HepG2 (cell line): ENCODE data around the gene HYPK. TPM values are rescaled to one million over a fixed set of nuclear protein-coding genes. Genes with fewer than 3 reads are reported as not detected.

Source experiments
- HIC2 ChIP-seq: sonication (generic); formaldehyde crosslinking; IDR thresholded peaks from 2 replicates; pipeline ENCODE4 v1.9.0; 2022; ENCODE audit warnings: low read depth, missing genetic modification reagents
- MZF1 ChIP-seq: sonication (generic); formaldehyde crosslinking; IDR thresholded peaks from 2 replicates; pipeline ENCODE4 v1.8.1; 2023; ENCODE audit warnings: mild to moderate bottlenecking, missing genetic modification reagents, borderline replicate concordance
- RERE ChIP-seq: IDR thresholded peaks from 2 replicates; pipeline ENCODE4 v1.6.1; 2016; ENCODE audit warnings: low read depth, missing genetic modification reagents, missing compliant biosample characterization
- ZNF292 ChIP-seq: sonication (generic); formaldehyde crosslinking; IDR thresholded peaks from 2 replicates; pipeline ENCODE4 v1.8.1; 2022; ENCODE audit warnings: mild to moderate bottlenecking, low read depth, missing genetic modification reagents, borderline replicate concordance
- ZNF407 ChIP-seq: sonication (generic); formaldehyde crosslinking; IDR thresholded peaks from one replicate; pipeline ENCODE4 v1.5.1; 2020; ENCODE audit warnings: mild to moderate bottlenecking, missing genetic modification reagents; ENCODE audit errors: not compliant biosample characterization
- ZNF441 ChIP-seq: sonication (generic); formaldehyde crosslinking; IDR thresholded peaks from 2 replicates; pipeline ENCODE4 v1.7.0; 2021; ENCODE audit warnings: missing genetic modification reagents, borderline replicate concordance
- polyA plus RNA-seq, 8 experiments: library from polyadenylated mRNA; depleted of rRNA in 3 of 8; stranded (reverse) in 7 of 8; unstranded in 1 of 8; fragments of >200 nt; fragmentation: Illumina TruSeq in 4 of 8; extraction: Trizol in 4 of 8; gene quantifications; 2 replicates each; pipeline versions ENCODE4 v1.2.1 to v1.2.3, GENCODE V29; 2011 to 2016; ENCODE audit warnings: low read depth in 4 of 8, missing spikeins in 1 of 8, mixed read lengths in 1 of 8; ENCODE audit not compliant: insufficient read depth in 1 of 8
- total RNA-seq, 5 experiments: library from RNA; depleted of rRNA; stranded (reverse); fragments of >200 nt; fragmentation: Illumina TruSeq; extraction: Trizol; gene quantifications; 2 replicates each; pipeline ENCODE4 v1.2.3, GENCODE V29; 2016; ENCODE audit warnings: low read depth in 1 of 5

The HYPK gene
- total and polyA plus RNA-seq, 2 of the 13 experiments (the other 11 are each of a cell fraction or from before 2014, with no cell fraction given) = 13.5 to 16.5 TPM

DNA sequence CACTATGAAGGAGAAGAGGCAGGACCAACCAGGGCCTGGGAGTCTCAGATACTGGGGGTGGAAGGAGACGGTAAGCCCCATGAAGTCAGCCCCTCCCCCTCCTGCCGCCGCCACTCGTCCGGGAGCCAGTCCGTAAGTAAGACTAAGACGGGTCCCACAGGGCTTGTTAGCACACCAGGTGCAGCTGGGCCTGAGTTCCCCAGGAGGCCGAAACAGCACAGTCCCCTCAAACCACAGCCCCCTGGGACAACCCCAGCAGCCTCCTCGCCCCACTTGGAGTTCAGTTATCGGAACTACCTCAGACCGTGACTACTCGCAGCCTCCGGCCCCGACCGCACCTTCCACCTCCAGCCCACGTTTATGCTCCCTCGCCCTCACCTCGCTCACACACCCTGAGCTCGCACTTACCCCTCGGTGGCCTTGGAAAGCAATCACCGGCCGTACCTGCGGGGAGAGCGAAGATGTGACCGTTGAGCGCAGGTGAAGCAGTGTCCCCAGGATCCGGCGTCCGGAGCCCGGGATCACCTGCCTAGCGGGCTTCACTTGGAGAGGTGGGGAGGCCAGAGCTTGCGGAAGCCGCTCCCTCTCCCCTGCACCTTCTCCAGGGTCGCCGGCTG is 24.2 kb upstream of the HYPK start (continued):
- TF ChIP-seq RERE (CRISPR knock-in tag) (no peak), HIC2 (CRISPR knock-in tag) (peak; percentile 17; the same call in 1 of the 2 replicates), ZNF407 (CRISPR knock-in tag) (peak; percentile 18), MZF1 (no peak), ZNF292 (CRISPR knock-in tag) (peak; percentile 48; the same call in 1 of the 2 replicates), ZNF441 (CRISPR knock-in tag) (no peak)
